Muscle layer of duodenum (tissue), 2 donors: ENCODE measurements around the gene DAB2.

Experiments used
- H3K27ac ChIP-seq: one replicate; pipeline ENCODE4 v1.7.0; 2013; ENCODE audit warnings: mild to moderate bottlenecking, low read length
- H3K27me3 ChIP-seq: one replicate; pipeline ENCODE4 v1.7.0; 2013; ENCODE audit warnings: low read depth, mild to moderate bottlenecking, control low read depth, low read length
- H3K36me3 ChIP-seq, 2 donors: one replicate each; pipeline ENCODE4 v1.7.0; 2013; ENCODE audit warnings: low read length in 2 of 2, control low read depth in 1 of 2, mild to moderate bottlenecking in 1 of 2; ENCODE audit not compliant: insufficient read depth in 2 of 2, control insufficient read depth in 1 of 2
- H3K4me1 ChIP-seq, 2 donors: one replicate each; pipeline ENCODE4 v1.7.0; 2013; ENCODE audit warnings: low read length in 2 of 2, mild to moderate bottlenecking in 2 of 2, control low read depth in 1 of 2, moderate library complexity in 1 of 2; ENCODE audit not compliant: insufficient read depth in 2 of 2, control insufficient read depth in 1 of 2
- H3K4me3 ChIP-seq, 2 donors: one replicate each; pipeline ENCODE4 v1.7.0; 2013; ENCODE audit warnings: low read length in 2 of 2, low read depth in 1 of 2, mild to moderate bottlenecking in 1 of 2
- H3K9me3 ChIP-seq, 2 donors: one replicate each; pipeline ENCODE4 v1.7.0; 2013; ENCODE audit warnings: low read length in 2 of 2, control low read depth in 1 of 2, mild to moderate bottlenecking in 1 of 2; ENCODE audit not compliant: control insufficient read depth in 1 of 2
- donor health status: healthy.

Gene DAB2

DNA sequence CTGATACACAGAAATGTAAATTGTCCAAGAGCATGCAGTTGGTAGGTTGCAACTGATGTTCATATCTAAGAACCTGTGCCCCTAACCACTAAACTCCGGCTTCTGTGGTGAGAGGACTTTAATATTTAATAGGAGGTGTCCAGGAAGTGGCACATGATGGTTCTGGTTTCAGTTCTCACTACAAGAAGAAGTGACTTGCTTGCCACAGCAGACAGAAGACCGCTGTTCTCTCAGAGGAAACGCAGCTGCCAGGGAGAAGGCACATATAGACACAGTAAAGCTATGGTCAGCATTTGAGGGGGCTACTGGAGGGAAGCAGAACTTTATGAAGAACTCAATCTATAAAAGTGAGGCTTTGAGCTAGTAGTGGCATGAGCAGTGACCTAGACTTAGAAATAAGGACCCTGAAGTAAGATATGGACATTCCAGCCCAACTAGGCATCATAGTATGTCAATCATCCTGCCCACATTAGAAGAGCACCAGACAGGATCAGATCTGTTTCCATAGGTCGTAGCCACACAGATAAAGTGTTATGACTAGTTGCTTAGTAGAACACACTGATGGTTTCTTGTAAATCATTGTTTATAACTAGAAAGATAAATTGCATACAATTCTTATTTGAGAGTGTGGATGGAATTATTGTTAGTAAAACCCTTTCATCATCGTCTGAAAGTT is 36.4 kb upstream of the DAB2 start:
- Histone ChIP-seq H3K9me3 (no peaks in the 10 kb centered on the region), H3K27ac (no peak overlapping the region), H3K27me3 (no peaks in the 10 kb centered on the region), H3K4me1 (no peaks in the 10 kb centered on the region), H3K36me3 (no peaks in the 10 kb centered on the region), H3K4me3 (no peak overlapping the region)

DNA sequence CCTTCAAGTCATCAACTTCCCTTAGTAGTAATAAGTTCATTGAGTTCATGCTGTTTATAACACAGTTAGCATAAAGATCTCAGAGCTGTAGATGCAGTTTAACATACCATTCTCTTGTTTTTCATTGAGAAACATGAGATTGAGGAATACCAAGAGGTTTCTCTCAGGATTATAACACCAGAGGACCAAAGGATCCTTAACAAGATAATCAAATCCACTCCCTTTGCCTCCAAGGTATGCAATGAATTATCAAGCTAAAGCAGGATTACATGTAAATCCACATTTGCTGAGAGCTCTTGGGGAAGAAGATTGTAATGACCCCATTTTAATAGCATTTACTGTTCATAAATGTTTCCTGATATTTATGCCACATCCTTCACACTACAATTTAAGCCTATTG is 35.1 kb upstream of the DAB2 start:
- H3K36me3 ChIP-seq = no peaks in the 10 kb centered on the region

DNA sequence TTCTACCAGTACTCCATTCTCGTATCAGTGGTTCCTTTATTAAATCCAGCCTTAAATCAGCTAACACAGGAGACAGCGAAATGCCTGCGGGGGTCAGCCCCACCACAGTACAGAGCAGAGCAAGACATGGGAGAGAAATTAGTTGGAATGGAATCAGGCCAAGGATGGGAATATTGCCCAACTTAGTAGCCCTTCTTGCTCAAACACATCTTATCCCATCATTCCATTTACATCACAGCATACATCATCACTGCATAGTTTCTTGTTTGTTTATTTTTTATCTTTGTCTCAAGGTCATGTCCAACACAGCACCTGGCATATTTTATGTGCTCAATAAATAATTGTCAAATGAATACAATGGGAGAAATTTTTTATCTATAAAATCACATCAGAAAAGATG is 34.3 kb upstream of the DAB2 start:
- H3K9me3 ChIP-seq = no peaks in the 10 kb centered on the region
- H3K27ac ChIP-seq = no peak overlapping the region
- no peaks in the 10 kb centered on the region for H3K27me3 ChIP-seq
- no peaks in the 10 kb centered on the region for H3K36me3 ChIP-seq
- no peaks in the 10 kb centered on the region for H3K4me1 ChIP-seq
- H3K4me3 ChIP-seq = no peak overlapping the region

More for the DNA sequence above, 35.1 kb upstream of the DAB2 start:
- Histone ChIP-seq H3K4me1 (no peaks in the 10 kb centered on the region), H3K9me3 (no peaks in the 10 kb centered on the region), H3K4me3 (no peak overlapping the region), H3K27me3 (no peaks in the 10 kb centered on the region), H3K27ac (no peak overlapping the region)

DNA sequence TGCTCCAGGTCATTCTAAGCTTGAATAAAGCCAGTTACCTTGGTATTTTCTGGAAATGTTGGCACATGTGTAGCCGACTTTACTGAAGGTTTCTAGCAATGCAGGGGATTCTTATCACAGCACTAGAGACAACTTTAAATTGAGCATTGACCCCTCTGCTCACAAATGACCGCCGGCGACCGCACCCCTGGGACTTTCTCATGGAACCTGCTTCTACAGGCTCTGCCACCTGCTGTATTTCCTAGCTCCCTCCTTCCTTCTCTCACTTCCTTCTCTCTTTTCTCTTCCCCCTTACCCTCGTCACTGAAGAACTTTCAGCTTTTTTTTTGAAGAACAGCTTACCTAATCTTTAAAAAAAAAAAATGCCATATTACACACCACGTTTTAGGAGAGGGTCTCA is 30.9 kb upstream of the DAB2 start:
- no peak overlapping the region for H3K27ac ChIP-seq
- no peak overlapping the region for H3K4me3 ChIP-seq
- H3K27me3 ChIP-seq = no peaks in the 10 kb centered on the region
- no peaks in the 10 kb centered on the region for H3K36me3 ChIP-seq
- H3K4me1 ChIP-seq = no peaks in the 10 kb centered on the region
- H3K9me3 ChIP-seq = no peaks in the 10 kb centered on the region

DNA sequence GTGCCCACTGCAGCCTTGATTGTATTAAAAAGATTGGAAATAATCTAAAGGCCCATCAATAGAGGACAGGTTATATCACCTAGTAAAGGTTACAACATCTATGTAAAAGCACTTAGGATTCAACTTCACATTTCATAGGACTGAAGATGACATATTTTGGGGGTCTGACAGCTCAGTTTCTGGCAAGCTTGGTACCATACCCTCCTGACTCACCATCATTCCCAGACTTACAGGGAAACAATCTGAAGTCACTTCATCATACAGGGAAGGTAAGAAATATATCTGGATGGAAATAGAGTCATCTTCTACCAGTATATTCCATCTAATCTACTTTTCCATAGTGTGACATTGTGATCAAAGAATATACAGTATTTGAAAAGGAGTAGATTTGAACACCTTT is 28.8 kb upstream of the DAB2 start:
- Histone ChIP-seq H3K4me3 (no peak overlapping the region), H3K27ac (no peak overlapping the region), H3K36me3 (no peaks in the 10 kb centered on the region), H3K9me3 (no peaks in the 10 kb centered on the region), H3K4me1 (no peaks in the 10 kb centered on the region), H3K27me3 (no peaks in the 10 kb centered on the region)

DNA sequence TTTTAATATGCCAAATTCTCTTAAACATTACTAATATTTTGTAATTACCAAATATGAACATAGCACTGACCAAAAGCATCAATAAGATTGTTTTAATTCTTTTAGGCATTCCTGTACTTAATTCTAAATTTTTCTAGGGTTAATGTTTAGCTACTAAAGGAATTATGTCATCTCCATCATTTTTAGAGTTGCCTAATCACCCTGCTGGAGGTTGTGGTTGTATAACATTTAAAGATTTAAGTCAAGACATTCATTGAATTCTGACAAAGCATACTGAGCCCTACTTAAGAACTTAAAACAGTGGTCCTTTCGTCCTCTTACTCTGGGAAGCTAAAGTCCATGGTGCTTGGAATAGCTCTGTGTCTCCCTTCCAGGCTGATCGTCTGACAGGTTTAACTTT is 28.1 kb upstream of the DAB2 start:
- Histone ChIP-seq H3K4me1 (no peaks in the 10 kb centered on the region), H3K9me3 (no peaks in the 10 kb centered on the region), H3K4me3 (no peak overlapping the region), H3K36me3 (no peaks in the 10 kb centered on the region), H3K27ac (no peak overlapping the region), H3K27me3 (no peaks in the 10 kb centered on the region)

DNA sequence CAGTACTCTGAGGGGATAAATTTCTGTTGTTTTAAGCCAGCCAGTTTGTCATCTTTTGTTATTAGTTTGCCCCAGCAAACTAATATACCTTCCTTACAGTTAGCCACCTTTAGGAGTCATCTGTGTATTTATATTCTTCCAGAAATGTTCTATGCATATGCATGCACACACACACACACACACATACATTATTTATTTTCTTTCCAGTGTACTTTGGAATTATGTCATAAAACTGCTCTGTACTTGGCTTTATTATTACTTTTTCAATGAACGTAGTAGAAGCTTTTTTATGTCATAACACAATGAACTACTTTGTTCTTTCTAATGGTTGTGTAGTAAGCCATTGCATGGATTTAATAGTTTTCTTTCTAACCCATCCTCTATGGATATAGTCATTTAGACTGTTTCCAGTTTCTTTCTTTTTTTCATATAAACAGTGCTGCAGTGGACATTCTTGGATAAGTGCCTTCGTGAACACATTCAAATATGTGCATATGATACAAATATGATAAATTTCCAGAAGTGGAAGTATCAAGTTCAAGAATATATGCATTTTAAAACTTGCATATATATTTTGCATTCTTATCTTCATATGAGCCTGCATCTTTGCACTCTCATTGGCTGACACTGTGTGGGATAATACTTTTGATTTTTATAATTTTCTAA is 26.6 kb upstream of the DAB2 start:
- H3K27ac ChIP-seq = no peak overlapping the region
- H3K27me3 ChIP-seq = no peaks in the 10 kb centered on the region
- no peaks in the 10 kb centered on the region for H3K4me1 ChIP-seq
- H3K4me3 ChIP-seq = no peak overlapping the region
- no peaks in the 10 kb centered on the region for H3K36me3 ChIP-seq
- no peaks in the 10 kb centered on the region for H3K9me3 ChIP-seq

DNA sequence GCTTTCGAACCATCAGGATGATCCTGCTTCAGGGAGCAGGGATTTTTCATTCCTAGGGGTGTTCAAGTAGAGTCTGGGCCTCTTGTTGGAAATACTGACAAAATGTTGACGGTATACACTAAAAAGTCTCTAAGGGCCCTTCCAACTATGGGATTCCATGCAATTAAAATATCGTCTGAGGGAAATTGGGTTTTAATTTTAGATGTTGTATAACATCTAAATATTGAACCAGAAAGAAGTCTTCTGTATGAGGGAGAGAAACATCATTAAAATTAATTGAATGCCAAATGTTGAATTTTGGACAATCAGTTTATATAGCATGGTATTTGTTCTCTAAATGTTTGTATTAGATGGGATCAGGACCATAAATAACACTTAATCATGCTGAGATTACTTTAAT is 25.7 kb upstream of the DAB2 start:
- Histone ChIP-seq H3K27me3 (no peaks in the 10 kb centered on the region), H3K4me3 (no peak overlapping the region), H3K4me1 (no peaks in the 10 kb centered on the region), H3K27ac (no peak overlapping the region), H3K9me3 (no peaks in the 10 kb centered on the region), H3K36me3 (no peaks in the 10 kb centered on the region)

DNA sequence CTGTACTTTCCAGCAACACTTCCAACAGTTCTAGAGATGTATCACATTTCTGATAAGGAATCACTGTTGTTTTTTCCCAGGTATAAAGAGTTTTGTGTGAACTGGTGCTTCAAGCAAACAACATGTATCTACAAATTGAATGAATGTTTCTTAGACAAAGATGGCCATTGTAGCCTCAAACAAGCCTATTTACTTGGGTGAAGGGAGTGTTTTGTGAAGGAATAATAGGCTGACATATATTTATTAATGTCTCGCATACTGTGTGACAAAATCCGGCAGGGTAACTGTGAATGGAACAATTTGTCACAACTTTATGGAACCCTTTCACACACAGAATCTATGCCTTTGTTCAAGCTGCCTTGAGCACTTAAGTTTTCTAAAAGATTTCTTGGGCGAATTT is 24.8 kb upstream of the DAB2 start:
- Histone ChIP-seq H3K36me3 (no peaks in the 10 kb centered on the region), H3K4me1 (no peaks in the 10 kb centered on the region), H3K9me3 (no peaks in the 10 kb centered on the region), H3K4me3 (no peak overlapping the region), H3K27me3 (no peaks in the 10 kb centered on the region), H3K27ac (no peak overlapping the region)

DNA sequence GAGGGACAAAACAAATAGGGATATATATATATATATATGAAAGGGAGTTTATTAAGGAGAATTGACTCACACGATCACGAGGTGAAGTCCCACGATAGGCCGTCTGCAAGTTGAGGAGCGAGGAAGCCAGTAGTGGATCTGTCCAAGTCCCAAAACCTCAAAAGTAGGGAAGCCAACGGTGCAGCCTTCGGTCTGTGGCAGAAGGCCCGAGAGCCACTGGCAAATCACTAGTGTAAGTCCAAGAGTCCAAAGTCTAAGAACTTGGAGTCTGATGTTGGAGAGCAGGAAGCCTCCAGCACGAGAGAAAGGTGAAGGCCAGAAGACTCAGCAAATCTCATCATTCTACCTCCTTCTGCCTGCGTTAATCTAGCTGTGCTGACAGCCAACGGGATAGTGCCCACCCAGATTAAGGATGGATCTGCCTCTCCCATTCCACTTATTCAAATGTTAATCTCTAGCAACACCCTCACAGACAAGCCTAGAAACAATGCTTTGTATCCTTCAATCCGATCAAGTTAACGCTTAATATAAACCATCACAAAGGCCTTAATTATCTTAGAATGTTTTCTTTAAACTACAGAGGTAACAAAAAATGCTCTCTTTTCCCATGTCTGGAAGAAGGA is 23.8 kb upstream of the DAB2 start:
- Histone ChIP-seq H3K4me3 (no peak overlapping the region), H3K36me3 (no peaks in the 10 kb centered on the region), H3K27ac (no peak overlapping the region)

DNA sequence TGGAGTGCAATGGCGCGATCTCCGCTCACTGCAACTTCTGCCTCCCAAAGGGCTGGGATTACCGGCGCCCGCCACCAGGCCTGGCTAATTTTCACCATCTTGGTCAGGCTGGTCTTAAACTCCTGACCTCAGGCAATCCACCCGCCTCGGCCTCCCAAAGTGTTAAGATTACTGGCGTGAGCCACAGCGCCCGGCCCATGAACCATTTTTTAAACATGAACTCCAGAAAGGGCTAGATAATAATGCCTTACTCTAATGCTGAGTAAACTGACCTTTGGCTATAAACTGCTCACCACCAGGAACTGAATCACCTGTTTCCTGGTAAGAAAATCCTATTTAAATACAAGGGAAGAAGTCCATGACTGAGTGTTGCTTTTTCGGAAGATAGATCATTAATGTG is 23.2 kb upstream of the DAB2 start:
- H3K4me1 ChIP-seq = no peaks in the 10 kb centered on the region
- H3K4me3 ChIP-seq = no peak overlapping the region
- H3K36me3 ChIP-seq = no peaks in the 10 kb centered on the region
- no peak overlapping the region for H3K27ac ChIP-seq
- no peaks in the 10 kb centered on the region for H3K9me3 ChIP-seq
- H3K27me3 ChIP-seq = no peaks in the 10 kb centered on the region

More for the DNA sequence above, 23.8 kb upstream of the DAB2 start:
- H3K4me1 ChIP-seq = no peaks in the 10 kb centered on the region
- no peaks in the 10 kb centered on the region for H3K9me3 ChIP-seq
- no peaks in the 10 kb centered on the region for H3K27me3 ChIP-seq
